Measurements from ENCODE around the gene CLEC4C.

Gene CLEC4C

DNA sequence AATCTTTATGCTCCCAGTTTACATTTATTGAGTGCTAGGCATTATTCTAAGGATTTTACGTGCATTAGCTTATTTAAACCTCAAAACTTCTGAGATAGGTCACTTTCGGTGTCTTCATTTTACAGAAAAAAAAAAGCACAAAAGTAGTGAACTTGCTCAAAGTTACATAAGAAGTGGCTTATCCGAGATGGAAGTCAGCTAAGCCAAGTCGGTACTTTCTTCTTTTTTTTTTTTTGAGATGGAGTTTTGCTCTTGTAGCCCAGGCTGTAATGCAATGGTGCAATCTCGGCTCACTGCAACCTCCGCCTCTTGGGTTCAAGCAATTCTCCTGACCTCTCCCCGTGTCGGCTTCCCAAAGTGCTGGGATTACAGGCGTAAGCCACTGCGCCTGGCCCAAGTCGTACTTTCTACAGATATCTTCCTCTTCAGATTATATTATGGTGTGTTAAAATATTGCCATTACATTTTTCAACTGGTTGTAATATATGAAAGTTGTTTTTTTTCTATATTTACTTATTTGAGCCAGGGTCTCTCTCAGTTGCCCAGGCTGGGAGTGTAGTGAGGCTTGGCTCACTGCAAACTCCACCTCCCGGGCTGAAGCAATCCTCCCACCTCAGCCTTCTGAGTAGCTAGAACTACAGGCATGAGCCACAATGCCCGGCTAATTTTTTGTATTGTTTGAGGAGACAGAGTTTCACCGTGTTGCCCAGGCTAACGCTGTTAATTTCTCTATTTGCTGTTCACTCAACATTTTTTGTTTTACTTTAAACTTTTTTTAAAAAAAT is 27.0 kb downstream of the CLEC4C start:
- DNase-seq (ENCODE audit: low spot score) = no peak

DNA sequence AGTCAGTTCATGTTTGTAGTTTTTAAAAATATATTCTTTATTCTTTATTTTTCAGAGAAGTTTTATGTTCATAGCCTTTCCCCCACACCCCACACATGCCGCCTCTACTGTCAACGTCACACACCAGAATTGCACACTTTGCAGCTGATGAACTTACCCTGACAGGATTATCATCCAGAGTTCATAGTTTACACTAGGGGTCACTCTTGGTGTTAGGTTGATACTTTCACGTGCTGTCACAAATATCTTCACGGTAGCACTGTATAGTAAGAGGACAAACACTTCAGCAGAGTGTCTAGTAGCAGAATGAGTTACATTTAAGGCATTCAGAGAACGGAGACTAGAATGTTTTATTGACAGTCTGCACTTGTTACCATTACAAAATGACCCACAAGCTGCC is 30.8 kb downstream of the CLEC4C start:
- no peak for DNase-seq (ENCODE audit: low spot score)

DNA sequence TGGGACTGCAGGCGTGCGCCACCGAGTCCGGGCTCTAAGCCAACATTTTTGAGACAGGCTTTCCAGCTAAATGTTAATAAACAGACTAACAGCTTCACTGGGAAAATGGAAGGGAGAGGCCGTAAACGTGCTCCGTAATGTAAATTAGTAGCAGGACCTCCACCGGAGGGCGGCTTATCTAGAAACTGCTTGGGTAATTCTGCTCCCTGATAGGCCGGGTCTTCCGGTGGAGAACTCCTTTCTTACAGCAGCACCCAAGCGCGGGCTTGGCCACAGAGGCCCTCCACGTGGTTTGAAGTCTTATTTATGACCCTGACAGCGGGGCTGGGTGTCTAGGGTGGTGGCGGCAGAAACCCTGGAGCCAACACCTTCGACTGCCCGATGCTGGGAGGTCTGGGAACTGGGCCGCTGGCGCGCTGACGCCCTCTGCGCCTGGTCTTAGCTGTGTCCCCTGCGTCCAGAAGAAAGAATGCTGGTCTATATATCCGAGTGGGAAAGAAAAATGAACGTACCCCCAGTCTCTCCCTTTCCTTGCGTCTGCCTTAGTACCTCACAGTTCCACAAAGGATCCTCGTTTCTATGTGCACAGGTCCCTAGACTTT is 34.2 kb downstream of the CLEC4C start:
- DNase-seq (ENCODE audit: low spot score) = no peak

DNA sequence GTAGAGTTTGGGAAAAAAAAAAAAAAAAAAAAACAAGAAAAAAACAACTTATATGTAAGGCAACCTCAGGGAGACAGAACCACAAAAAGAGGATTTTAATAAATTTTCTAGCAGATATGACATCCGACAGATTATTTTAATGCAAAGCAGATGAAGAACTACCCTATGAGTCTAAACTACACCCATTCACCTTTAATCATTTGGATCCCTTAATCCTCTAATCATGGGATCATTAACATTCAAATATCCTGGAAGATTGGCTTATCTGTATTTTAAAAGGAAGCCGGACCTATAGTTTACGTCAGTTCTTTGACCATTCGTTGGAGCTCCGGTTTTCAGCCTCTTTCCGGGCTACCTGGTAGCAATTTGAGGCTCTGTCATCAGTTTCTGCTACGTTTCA is 36.0 kb downstream of the CLEC4C start, which contains the start of gene DPPA3:
Gene DPPA3, plus strand, starts transcription at position 301 of the 400 bp plus-strand sequence. CDS start 138 bp downstream, outside the sequence.
- no peak for DNase-seq (ENCODE audit: low spot score)

DNA sequence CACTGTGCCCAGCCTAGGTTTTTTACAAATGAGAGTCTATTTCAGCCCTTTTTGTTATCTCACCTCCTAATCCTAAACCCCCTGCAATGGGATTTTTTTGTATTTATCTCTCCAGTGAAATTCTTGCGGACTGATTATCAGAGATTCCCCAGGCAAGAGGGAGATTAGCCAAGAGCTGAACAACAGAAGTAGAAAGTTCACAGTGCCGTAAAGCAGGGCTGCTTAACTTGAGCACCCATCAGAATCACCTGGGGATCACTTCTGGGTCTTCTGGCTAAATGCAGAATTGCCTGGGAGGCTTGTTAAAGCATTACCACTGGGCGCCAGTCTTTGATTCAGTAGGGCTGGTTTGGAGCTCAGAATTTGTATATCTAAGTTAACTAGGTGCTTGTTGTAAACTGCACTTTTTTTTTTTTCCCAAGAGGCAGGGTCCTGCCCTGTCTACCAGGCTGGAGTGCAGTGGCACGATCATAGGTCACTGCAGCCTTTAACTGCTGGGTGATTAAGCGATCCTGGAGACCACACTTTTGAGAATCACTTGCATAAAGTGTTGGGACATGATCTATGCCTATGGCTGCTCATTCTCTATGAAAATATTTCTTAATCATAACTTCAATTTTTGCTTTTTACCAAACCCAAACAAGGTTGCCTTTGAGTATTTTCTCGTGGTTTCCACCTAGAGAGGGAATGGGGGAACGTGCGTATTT is 37.1 kb downstream of the CLEC4C start:
- no peak for DNase-seq (ENCODE audit: low spot score)

DNA sequence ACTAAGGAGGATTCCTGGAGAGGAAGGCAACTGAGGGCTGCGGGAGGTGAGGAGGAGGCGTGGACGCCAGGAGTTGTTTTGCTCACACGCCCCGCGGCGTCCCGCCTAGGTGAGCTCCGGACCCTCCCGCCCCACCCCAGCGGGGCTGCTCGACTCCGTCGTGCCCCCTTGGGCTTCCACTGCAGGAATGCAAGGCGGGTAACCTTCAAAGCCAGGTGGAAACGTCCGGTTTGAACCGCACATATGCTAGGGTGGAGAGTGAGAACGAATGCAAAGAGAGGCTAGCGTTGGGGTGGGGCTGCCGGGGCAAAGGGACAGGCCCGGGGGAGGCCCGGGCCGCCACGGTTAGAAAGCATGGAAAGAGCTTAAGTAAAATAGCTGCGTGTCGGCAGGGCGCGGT is 41.3 kb downstream of the CLEC4C start:
- DNase-seq (ENCODE audit: low spot score) = no peak

DNA sequence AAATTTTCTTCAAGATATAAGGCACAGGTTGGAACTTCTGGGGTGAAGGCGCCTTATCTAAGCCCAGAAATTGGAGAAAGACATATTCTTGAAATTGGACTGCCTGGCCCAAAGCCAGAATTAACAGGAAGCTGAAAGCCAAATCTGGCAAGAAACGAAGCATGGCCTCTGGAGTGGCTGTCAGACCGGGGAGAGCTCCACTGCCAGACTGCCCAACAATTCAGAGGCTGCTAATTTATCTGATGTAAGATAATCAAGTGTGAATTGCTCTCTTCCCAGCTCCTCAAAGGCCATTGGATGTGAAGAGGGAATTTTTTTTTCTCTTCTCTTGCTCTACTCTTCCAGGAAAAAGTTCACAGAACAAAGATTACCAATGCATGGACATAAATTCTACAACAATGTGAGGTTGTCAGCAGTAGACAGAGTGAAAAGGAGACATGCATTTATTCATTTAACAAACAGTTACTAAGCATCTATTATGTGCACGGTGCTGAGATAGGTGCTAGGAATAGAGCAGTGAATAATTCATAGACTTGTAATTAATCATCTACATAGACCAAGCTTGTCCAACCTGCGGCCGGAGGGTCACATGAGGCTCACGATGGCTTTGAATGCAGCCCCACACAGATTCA is 51.5 kb downstream of the CLEC4C start, which contains the start of gene GDF3:
Gene GDF3, minus strand, starts transcription at position 210 of the 632 bp plus-strand sequence. Its CDS starts 47 bp downstream, at position 163.
- DNase-seq (ENCODE audit: low spot score) = no peak

DNA sequence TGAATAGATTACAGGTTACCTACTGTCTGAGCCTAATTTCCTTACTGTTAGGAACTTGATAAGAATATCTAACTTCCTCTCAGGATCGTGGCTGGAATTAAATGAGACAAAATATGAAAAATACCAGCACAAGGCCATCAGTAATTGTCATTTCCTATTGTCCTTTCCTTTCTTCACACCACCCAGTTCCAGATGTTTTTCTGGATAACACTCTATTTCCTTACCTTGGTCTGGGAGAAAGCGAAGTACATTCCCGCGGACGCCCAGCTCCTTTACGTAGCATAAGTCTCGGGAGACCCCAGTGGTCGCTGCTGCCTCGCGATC is 52.0 kb downstream of the CLEC4C start:
- no peak for DNase-seq (ENCODE audit: low spot score)

DNA sequence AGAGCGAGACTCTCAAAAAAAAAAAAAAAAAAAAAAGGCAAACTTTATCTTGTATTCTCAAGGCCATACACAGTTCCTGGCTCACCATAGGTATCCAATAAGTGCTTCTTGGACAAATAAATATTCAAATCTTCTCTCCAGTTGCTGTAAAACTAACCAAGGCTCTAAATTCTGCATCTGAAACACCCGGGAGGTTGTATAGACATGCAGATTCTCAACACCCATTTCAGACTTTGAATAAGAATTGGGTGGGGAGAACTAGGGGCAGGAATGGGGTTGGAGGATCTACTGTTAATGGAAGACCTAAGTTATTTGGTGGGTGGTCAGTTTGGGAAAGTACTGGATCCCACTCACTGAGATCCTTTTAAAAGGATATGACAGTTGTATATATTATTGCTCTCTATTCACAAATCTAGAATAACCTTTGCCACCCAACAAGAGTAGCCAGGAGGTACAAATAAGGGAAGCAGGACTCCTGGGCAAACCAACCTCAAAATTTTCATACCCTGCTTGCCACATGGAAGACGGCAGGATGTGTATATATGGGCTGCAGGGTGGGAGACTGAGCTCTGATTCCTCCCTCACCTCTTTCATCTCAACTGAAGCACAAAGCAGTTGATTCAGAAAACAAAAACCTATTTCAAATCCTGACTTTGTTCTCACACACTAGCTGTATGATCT is 52.5 kb downstream of the CLEC4C start:
- DNase-seq (ENCODE audit: low spot score) = no peak

DNA sequence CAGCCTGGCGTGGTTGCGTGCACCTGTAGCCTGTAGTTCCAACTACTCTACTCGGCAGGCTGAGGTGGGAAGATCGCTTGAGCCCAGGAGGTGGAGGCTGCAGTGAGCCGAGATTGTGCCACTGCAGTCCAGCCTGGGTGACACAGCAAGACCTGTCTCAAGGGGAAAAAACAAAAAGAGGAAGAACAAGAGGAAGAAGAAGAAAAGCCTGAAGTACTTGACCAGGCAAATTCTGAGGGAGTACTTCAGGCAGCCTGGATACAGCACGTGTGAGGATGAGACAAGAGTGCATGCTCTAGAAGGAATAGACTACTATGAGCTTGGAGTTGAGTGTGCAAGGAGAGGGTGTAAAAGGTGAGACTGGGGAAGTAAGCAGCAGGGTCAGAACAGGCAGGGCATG is 53.4 kb downstream of the CLEC4C start:
- no peak for DNase-seq (ENCODE audit: low spot score)

DNA sequence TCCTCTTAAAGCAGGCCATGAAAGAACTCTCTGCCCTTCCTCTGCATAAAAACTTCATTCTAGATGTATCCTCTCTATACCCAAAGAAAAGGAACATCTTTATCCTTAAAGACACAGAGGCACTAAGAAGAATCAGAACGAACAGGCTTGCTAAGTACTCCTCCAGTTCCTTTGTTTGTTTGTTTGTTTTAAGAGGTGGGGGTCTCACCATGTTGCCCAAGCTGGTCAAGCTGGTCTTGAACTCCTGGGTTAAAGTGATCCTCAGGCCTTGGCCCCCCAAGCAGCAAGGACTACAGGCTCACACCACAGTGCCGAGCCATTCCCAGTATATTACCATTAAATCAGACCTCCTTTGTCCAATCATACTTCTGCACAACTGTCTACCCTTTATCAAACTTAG is 65.6 kb downstream of the CLEC4C start:
- no peak for DNase-seq (ENCODE audit: low spot score)
